Femur (tissue), 1 donor: Measurements from ENCODE around the gene ARHGAP42.

ENCODE experiments used
- DNase-seq: peaks from one replicate; pipeline ENCODE4 v3.0.0-alpha.2; 2017

ARHGAP42 gene

GRCh38 chr11:100849009-100849900, 162.2 kb downstream of the ARHGAP42 start:
- peak; percentile 65 for DNase-seq

GRCh38 chr11:100849901-100850235, 162.8 kb downstream of the ARHGAP42 start:
- DNase-seq, result no peak

GRCh38 chr11:100851147-100851546, 164.1 kb downstream of the ARHGAP42 start:
- DNase-seq, result no peak

- DNase-seq, result no peak
Observed at GRCh38 chr11:100851584-100852152, 164.6 kb downstream of the ARHGAP42 start.

- no peak for DNase-seq
Observed at GRCh38 chr11:100855466-100856067, 168.5 kb downstream of the ARHGAP42 start.

GRCh38 chr11:100857236-100858005, 170.3 kb downstream of the ARHGAP42 start:
- DNase-seq, result no peak

GRCh38 chr11:100860318-100861155, 173.4 kb downstream of the ARHGAP42 start:
- no peak for DNase-seq

- no peak for DNase-seq
Observed at GRCh38 chr11:100861212-100861611, 174.1 kb downstream of the ARHGAP42 start.

GRCh38 chr11:100863080-100863581, 176.0 kb downstream of the ARHGAP42 start:
- peak; percentile 65 for DNase-seq

GRCh38 chr11:100865443-100866065, 178.5 kb downstream of the ARHGAP42 start:
- no peak for DNase-seq

GRCh38 chr11:100866453-100866852, 179.4 kb downstream of the ARHGAP42 start:
- DNase-seq, result no peak

- DNase-seq, result no peak
Observed at GRCh38 chr11:100867606-100868005, 180.5 kb downstream of the ARHGAP42 start.

GRCh38 chr11:100869328-100869727, 182.2 kb downstream of the ARHGAP42 start:
- no peak for DNase-seq

GRCh38 chr11:100870138-100870537, 183.1 kb downstream of the ARHGAP42 start:
- DNase-seq, result no peak

- DNase-seq, result no peak
Observed at GRCh38 chr11:100872951-100873740, 186.1 kb downstream of the ARHGAP42 start.

GRCh38 chr11:100874203-100874602, 187.1 kb downstream of the ARHGAP42 start:
- no peak for DNase-seq

- DNase-seq, result no peak
Observed at GRCh38 chr11:100875521-100875869, 188.4 kb downstream of the ARHGAP42 start.

- DNase-seq, result peak; percentile 31
Observed at GRCh38 chr11:100876815-100877520, 189.9 kb downstream of the ARHGAP42 start.

- DNase-seq, result no peak
Observed at GRCh38 chr11:100878474-100878873, 191.4 kb downstream of the ARHGAP42 start.

- DNase-seq, result no peak
Observed at GRCh38 chr11:100882957-100883356, 195.9 kb downstream of the ARHGAP42 start.
